ENCODE data around the gene ANKRD60.

The ANKRD60 gene

GRCh38 chr20:58228484-58229197, at the start of gene ANKRD60:
TSS of gene ANKRD60 (minus strand) at chr20:58228653. CDS start at chr20:58228653, 0 bp downstream.
- peak; percentile 47 to 70 (median 66) for DNase-seq

- DNase-seq: no peak
Observed at GRCh38 chr20:58277578-58278472, 49.4 kb upstream of the ANKRD60 start.

- DNase-seq: no peak
Observed at GRCh38 chr20:58277107-58277506, 48.7 kb upstream of the ANKRD60 start.

- no peak for DNase-seq
Observed at GRCh38 chr20:58274384-58274783, 45.9 kb upstream of the ANKRD60 start.

GRCh38 chr20:58271606-58272351, 43.3 kb upstream of the ANKRD60 start:
- DNase-seq: no peak

GRCh38 chr20:58268936-58269619, 40.6 kb upstream of the ANKRD60 start:
- DNase-seq: no peak

GRCh38 chr20:58268421-58268821, 40.0 kb upstream of the ANKRD60 start:
- DNase-seq: no peak

GRCh38 chr20:58267389-58268215, 39.1 kb upstream of the ANKRD60 start:
- DNase-seq: no peak

- no peak for DNase-seq
Observed at GRCh38 chr20:58264271-58264670, 35.8 kb upstream of the ANKRD60 start.

GRCh38 chr20:58261660-58262059, 33.2 kb upstream of the ANKRD60 start:
- no peak for DNase-seq

- no peak for DNase-seq
Observed at GRCh38 chr20:58260006-58260405, 31.6 kb upstream of the ANKRD60 start.

GRCh38 chr20:58256842-58257241, 28.4 kb upstream of the ANKRD60 start:
- no peak for DNase-seq

- no peak for DNase-seq
Observed at GRCh38 chr20:58256307-58256706, 27.9 kb upstream of the ANKRD60 start.

GRCh38 chr20:58254890-58255289, 26.4 kb upstream of the ANKRD60 start:
- no peak for DNase-seq

GRCh38 chr20:58251979-58252591, 23.6 kb upstream of the ANKRD60 start:
- DNase-seq: no peak

GRCh38 chr20:58251348-58251978, 23.0 kb upstream of the ANKRD60 start:
- DNase-seq: no peak

- no peak for DNase-seq
Observed at GRCh38 chr20:58246346-58246745, 17.9 kb upstream of the ANKRD60 start.

- no peak for DNase-seq
Observed at GRCh38 chr20:58245931-58246330, 17.5 kb upstream of the ANKRD60 start.

- DNase-seq: no peak
Observed at GRCh38 chr20:58245181-58245891, 16.9 kb upstream of the ANKRD60 start.

GRCh38 chr20:58244517-58245030, 16.1 kb upstream of the ANKRD60 start:
- DNase-seq: no peak

All from stimulated activated naive CD4-positive, alpha-beta T cell (primary cell).